ENCODE data around the gene ASAP3. TPM values are rescaled to one million over a fixed set of nuclear protein-coding genes. Genes with fewer than 3 reads are reported as not detected.

The ASAP3 gene
- total RNA-seq, 1 experiment from 2014 or later, result 17.9 TPM

DNA sequence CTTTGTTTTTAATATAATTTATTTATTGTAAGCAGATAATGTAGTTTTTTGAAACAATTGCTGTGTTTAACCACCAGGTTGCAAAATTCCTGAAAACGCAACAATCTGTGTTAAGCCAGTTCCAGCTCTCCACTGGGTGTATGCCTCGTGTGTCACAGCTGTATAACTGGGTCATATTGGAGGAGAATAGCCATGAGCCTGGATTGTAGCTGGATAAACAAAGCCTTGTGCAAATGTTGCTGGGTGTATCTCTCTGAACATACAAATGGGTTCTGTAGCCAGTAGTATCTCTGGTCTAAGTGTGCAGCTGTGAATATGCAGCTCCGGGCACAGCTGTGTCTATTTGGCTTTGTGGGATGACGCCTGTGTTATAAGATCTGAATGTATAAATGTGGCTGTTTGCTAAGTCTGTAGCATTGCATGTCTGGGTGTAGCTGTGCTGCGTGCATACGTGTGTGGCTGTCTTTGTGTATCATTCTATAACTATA is 62.2 kb downstream of the ASAP3 start:
- CTCF ChIA-PET, result no interaction called here
- BruUV-seq (replicated peaks), result no TSS peak
- H3K36me3 ChIP-seq (ENCODE audit: control insufficient read depth, insufficient read depth, low read length), result no peaks in the 10 kb centered on the region
- TF ChIP-seq, protein P1, sequence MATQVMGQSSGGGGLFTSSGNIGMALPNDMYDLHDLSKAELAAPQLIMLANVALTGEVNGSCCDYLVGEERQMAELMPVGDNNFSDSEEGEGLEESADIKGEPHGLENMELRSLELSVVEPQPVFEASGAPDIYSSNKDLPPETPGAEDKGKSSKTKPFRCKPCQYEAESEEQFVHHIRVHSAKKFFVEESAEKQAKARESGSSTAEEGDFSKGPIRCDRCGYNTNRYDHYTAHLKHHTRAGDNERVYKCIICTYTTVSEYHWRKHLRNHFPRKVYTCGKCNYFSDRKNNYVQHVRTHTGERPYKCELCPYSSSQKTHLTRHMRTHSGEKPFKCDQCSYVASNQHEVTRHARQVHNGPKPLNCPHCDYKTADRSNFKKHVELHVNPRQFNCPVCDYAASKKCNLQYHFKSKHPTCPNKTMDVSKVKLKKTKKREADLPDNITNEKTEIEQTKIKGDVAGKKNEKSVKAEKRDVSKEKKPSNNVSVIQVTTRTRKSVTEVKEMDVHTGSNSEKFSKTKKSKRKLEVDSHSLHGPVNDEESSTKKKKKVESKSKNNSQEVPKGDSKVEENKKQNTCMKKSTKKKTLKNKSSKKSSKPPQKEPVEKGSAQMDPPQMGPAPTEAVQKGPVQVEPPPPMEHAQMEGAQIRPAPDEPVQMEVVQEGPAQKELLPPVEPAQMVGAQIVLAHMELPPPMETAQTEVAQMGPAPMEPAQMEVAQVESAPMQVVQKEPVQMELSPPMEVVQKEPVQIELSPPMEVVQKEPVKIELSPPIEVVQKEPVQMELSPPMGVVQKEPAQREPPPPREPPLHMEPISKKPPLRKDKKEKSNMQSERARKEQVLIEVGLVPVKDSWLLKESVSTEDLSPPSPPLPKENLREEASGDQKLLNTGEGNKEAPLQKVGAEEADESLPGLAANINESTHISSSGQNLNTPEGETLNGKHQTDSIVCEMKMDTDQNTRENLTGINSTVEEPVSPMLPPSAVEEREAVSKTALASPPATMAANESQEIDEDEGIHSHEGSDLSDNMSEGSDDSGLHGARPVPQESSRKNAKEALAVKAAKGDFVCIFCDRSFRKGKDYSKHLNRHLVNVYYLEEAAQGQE (IDR thresholded peaks at IDR 0.05; ENCODE audit: insufficient read depth in 1 of 2, low read depth in 2 of 2, low read length in 1 of 2), result no peak
- TF ChIP-seq, protein P2, sequence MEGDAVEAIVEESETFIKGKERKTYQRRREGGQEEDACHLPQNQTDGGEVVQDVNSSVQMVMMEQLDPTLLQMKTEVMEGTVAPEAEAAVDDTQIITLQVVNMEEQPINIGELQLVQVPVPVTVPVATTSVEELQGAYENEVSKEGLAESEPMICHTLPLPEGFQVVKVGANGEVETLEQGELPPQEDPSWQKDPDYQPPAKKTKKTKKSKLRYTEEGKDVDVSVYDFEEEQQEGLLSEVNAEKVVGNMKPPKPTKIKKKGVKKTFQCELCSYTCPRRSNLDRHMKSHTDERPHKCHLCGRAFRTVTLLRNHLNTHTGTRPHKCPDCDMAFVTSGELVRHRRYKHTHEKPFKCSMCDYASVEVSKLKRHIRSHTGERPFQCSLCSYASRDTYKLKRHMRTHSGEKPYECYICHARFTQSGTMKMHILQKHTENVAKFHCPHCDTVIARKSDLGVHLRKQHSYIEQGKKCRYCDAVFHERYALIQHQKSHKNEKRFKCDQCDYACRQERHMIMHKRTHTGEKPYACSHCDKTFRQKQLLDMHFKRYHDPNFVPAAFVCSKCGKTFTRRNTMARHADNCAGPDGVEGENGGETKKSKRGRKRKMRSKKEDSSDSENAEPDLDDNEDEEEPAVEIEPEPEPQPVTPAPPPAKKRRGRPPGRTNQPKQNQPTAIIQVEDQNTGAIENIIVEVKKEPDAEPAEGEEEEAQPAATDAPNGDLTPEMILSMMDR (IDR thresholded peaks at IDR 0.05), result no peak
- TF ChIP-seq SIN3A (IDR thresholded peaks at IDR 0.05; ENCODE audit: borderline replicate concordance, insufficient read depth, low read depth, low read length) (no peak), TCF7L2 (IDR thresholded peaks at IDR 0.05; ENCODE audit: low read depth, low read length) (no peak), POLR2AphosphoS5 (IDR thresholded peaks at IDR 0.05; ENCODE audit: low read depth, low read length) (no peak)
- POLR2A ChIA-PET, result interaction anchor here (0.7 kb wide), 1 partner anchor 28 kb away, joined by 3 read pairs; no protein-coding TSS in a partner anchor
- no peaks in the 10 kb centered on the region for H3K9me3 ChIP-seq (ENCODE audit: control insufficient read depth, insufficient read depth, low read depth, low read length)
- DNase-seq (ENCODE audit: low read depth, low spot score) (no peak), ATAC-seq (no peak)
- peaks cover 13% of the 10 kb centered on the region for H3K4me1 ChIP-seq (ENCODE audit: control insufficient read depth, insufficient read depth, low read length)
- in situ Hi-C loops (cut with HindIII; ENCODE audit: low pct_unique_long_range_greater_than_20kb, low sequenced_read_pairs) (no loop called here), intact Hi-C loops (cut with micrococcal nuclease; ENCODE audit: unreplicated experiment) (no loop called here)
- H3K27ac ChIP-seq (ENCODE audit: low read length), result no peak overlapping the region
- H3K27me3 ChIP-seq (ENCODE audit: control insufficient read depth, insufficient read depth, low read length), result no peaks in the 10 kb centered on the region
- no peak overlapping the region for H3K4me3 ChIP-seq (ENCODE audit: low read depth in 2 of 2, low read length in 2 of 2)

DNA sequence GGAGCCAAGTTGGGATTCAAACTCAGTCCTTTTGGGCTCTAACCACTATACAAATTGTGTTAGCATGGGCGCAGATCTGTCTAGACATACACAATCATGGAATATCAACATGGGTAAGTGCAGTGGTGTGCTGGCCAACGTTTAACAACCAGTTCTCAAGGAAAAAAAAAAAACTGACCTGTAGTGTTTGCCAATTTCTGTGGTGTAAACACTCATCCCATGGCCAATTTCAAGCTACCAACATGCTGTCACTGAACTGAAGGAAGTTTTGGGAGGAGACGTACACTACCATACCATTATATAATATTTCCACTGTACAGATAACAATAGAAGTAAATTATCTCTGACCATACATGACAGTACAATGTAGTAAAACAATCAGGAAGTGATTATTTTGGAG is 62.6 kb downstream of the ASAP3 start:
- Histone ChIP-seq H3K27ac (ENCODE audit: low read length) (no peak overlapping the region), H3K4me1 (ENCODE audit: control insufficient read depth, insufficient read depth, low read length) (peaks cover 13% of the 10 kb centered on the region), H3K9me3 (ENCODE audit: control insufficient read depth, insufficient read depth, low read depth, low read length) (no peaks in the 10 kb centered on the region), H3K27me3 (ENCODE audit: control insufficient read depth, insufficient read depth, low read length) (no peaks in the 10 kb centered on the region), H3K36me3 (ENCODE audit: control insufficient read depth, insufficient read depth, low read length) (no peaks in the 10 kb centered on the region), H3K4me3 (ENCODE audit: low read depth in 2 of 2, low read length in 2 of 2) (no peak overlapping the region)
- TF ChIP-seq POLR2AphosphoS5 (IDR thresholded peaks at IDR 0.05; ENCODE audit: low read depth, low read length), result no peak
- no peak for TF ChIP-seq TCF7L2 (IDR thresholded peaks at IDR 0.05; ENCODE audit: low read depth, low read length)
- TF ChIP-seq SIN3A (IDR thresholded peaks at IDR 0.05; ENCODE audit: borderline replicate concordance, insufficient read depth, low read depth, low read length), result no peak
- BruUV-seq (replicated peaks), result no TSS peak
- CTCF ChIA-PET, result no interaction called here
- ATAC-seq (no peak), DNase-seq (ENCODE audit: low read depth, low spot score) (no peak)
- in situ Hi-C loops (cut with HindIII; ENCODE audit: low pct_unique_long_range_greater_than_20kb, low sequenced_read_pairs) (no loop called here), intact Hi-C loops (cut with micrococcal nuclease; ENCODE audit: unreplicated experiment) (no loop called here)
- POLR2A ChIA-PET, result interaction anchor here (0.7 to 0.8 kb wide), 2 partner anchors 27 to 77 kb away, joined by 3 read pairs; partner anchors contain the start of gene HNRNPR

DNA sequence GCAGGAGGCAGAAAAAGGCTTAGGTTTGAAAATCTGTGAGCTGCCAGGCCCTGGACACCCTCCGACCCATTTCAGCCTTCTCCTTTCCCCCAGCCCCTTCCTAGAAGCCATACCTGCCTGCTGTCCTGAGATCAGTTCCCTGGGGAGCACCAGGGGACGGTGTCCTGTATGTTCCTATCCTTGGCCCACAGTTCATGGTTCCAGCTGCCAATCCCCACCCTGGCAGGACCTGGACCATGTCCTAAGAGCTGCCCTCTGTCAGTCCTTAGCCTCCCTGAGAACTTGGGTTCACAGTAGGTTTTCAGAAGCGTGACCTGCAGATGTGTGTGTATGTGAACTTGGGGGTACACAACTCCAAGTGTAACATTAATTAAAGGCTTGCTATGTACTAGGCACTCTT is 63.2 kb downstream of the ASAP3 start:
- intact Hi-C loops (cut with micrococcal nuclease; ENCODE audit: unreplicated experiment) (no loop called here), in situ Hi-C loops (cut with HindIII; ENCODE audit: low pct_unique_long_range_greater_than_20kb, low sequenced_read_pairs) (no loop called here)
- Histone ChIP-seq H3K27ac (ENCODE audit: low read length) (no peak overlapping the region), H3K27me3 (ENCODE audit: control insufficient read depth, insufficient read depth, low read length) (no peaks in the 10 kb centered on the region), H3K4me3 (ENCODE audit: low read depth in 2 of 2, low read length in 2 of 2) (no peak overlapping the region), H3K9me3 (ENCODE audit: control insufficient read depth, insufficient read depth, low read depth, low read length) (no peaks in the 10 kb centered on the region), H3K4me1 (ENCODE audit: control insufficient read depth, insufficient read depth, low read length) (peaks cover 13% of the 10 kb centered on the region), H3K36me3 (ENCODE audit: control insufficient read depth, insufficient read depth, low read length) (no peaks in the 10 kb centered on the region)
- DNase-seq (ENCODE audit: low read depth, low spot score) (no peak), ATAC-seq (no peak)
- CTCF ChIA-PET, result no interaction called here
- POLR2A ChIA-PET, result interaction anchor here (0.8 kb wide), 1 partner anchor 76 kb away, joined by 3 read pairs; the partner anchor contains the start of gene HNRNPR
- no TSS peak for BruUV-seq (replicated peaks)
- TF ChIP-seq TCF7L2 (IDR thresholded peaks at IDR 0.05; ENCODE audit: low read depth, low read length) (no peak), SIN3A (IDR thresholded peaks at IDR 0.05; ENCODE audit: borderline replicate concordance, insufficient read depth, low read depth, low read length) (no peak), POLR2AphosphoS5 (IDR thresholded peaks at IDR 0.05; ENCODE audit: low read depth, low read length) (no peak)
- TF ChIP-seq, protein P2 (IDR thresholded peaks at IDR 0.05), result no peak
- TF ChIP-seq, protein P1 (IDR thresholded peaks at IDR 0.05; ENCODE audit: insufficient read depth in 1 of 2, low read depth in 2 of 2, low read length in 1 of 2), result no peak

Measured in Panc1 (cell line).